HG02840 (cell line): ENCODE data around the gene RAB34.

Source experiments
- ATAC-seq: cut with Tn5 transposase; IDR thresholded peaks from one replicate; pipeline ENCODE4 v1.9.1; 2021; ENCODE audit warnings: mild to moderate bottlenecking, moderate library complexity, moderate number of reproducible peaks; ENCODE audit not compliant: unreplicated experiment, low FRiP score

Gene RAB34

GRCh38 chr17:28717578-28718332 lies at the start of gene RAB34:
Gene RAB34 (minus strand): TSS chr17:28717868. CDS start chr17:28717266, 602 bp downstream.
- no peak for ATAC-seq

- no peak for ATAC-seq
Observed at GRCh38 chr17:28765038-28765437, 47.4 kb upstream of the RAB34 start.

GRCh38 chr17:28763804-28764266 lies 46.2 kb upstream of the RAB34 start:
- no peak for ATAC-seq

GRCh38 chr17:28763137-28763799 lies 45.6 kb upstream of the RAB34 start:
- ATAC-seq: no peak

- ATAC-seq: no peak
Observed at GRCh38 chr17:28760601-28761562, 43.2 kb upstream of the RAB34 start.

- no peak for ATAC-seq
Observed at GRCh38 chr17:28759256-28759865, 41.7 kb upstream of the RAB34 start.

- no peak for ATAC-seq
Observed at GRCh38 chr17:28758411-28759121, 40.9 kb upstream of the RAB34 start.

- ATAC-seq: no peak
Observed at GRCh38 chr17:28756049-28756804, 38.6 kb upstream of the RAB34 start.

- no peak for ATAC-seq
Observed at GRCh38 chr17:28755486-28755885, 37.8 kb upstream of the RAB34 start.

- ATAC-seq: no peak
Observed at GRCh38 chr17:28751600-28752366, 34.1 kb upstream of the RAB34 start.

GRCh38 chr17:28750178-28751047 lies 32.7 kb upstream of the RAB34 start:
- peak; percentile 66 for ATAC-seq

- no peak for ATAC-seq
Observed at GRCh38 chr17:28749516-28750177, 32.0 kb upstream of the RAB34 start.

- no peak for ATAC-seq
Observed at GRCh38 chr17:28748852-28749515, 31.3 kb upstream of the RAB34 start.

- ATAC-seq: no peak
Observed at GRCh38 chr17:28747801-28748750, 30.4 kb upstream of the RAB34 start.

GRCh38 chr17:28747051-28747691 lies 29.5 kb upstream of the RAB34 start:
- ATAC-seq: no peak
